Heart right ventricle (tissue), 16 donors: ENCODE results near the gene SERPINE3. TPM values are rescaled to one million over a fixed set of nuclear protein-coding genes. Genes with fewer than 3 reads are reported as not detected.

ENCODE experiments used
- ATAC-seq, 8 donors: fragments of 200-7000 bp; cut with Tn5 transposase; one replicate each; pipeline ENCODE4 v1.9.1; 2020; ENCODE audit warnings: mild to moderate bottlenecking in 8 of 8, moderate library complexity in 8 of 8, moderate number of reproducible peaks in 1 of 8
- DNase-seq, 2 donors: peaks; one replicate each; pipeline ENCODE4 v3.0.0-alpha.2; 2020
- H3K27ac ChIP-seq, 10 donors: fragments of 200-600 bp; sonication (generic) in 2 of 10; one replicate each; pipeline versions ENCODE4 v1.5.0 to v1.8.0; 2020 to 2022; ENCODE audit warnings: mild to moderate bottlenecking in 3 of 10
- H3K27me3 ChIP-seq, 7 donors: fragments of 200-600 bp; one replicate each; pipeline ENCODE4 v1.8.0; 2021 to 2022; ENCODE audit warnings: mild to moderate bottlenecking in 2 of 7
- H3K36me3 ChIP-seq, 9 donors: fragments of 200-600 bp; sonication (generic) in 1 of 9; one replicate each; pipeline versions ENCODE4 v1.5.0 to v1.8.0; 2020 to 2022; ENCODE audit warnings: mild to moderate bottlenecking in 2 of 9
- H3K4me1 ChIP-seq, 9 donors: fragments of 200-600 bp; sonication (generic) in 1 of 9; one replicate each; pipeline versions ENCODE4 v1.5.0 to v1.8.0; 2020 to 2022; ENCODE audit warnings: mild to moderate bottlenecking in 4 of 9
- H3K4me3 ChIP-seq, 10 donors: fragments of 200-600 bp; sonication (generic) in 2 of 10; one replicate each; pipeline versions ENCODE4 v1.5.0 to v1.8.0; 2020 to 2022; ENCODE audit warnings: mild to moderate bottlenecking in 7 of 10, moderate library complexity in 2 of 10
- H3K9me3 ChIP-seq, 11 donors: fragments of 200-600 bp in 10 of 11; sonication (generic) in 2 of 11; one replicate each; pipeline versions ENCODE4 v1.5.0 to v1.8.0; 2013 to 2022; ENCODE audit warnings: mild to moderate bottlenecking in 2 of 11, control low read depth in 1 of 11, moderate library complexity in 1 of 11
- CTCF ChIP-seq, 9 donors: fragments of 200-600 bp; sonication (generic) in 2 of 9; IDR thresholded peaks; one replicate each; pipeline versions ENCODE4 v1.5.0 to v1.8.0; 2021 to 2022; ENCODE audit warnings: antibody characterized with exemption in 9 of 9, mild to moderate bottlenecking in 5 of 9, moderate library complexity in 1 of 9
- WGBS, 2 donors: extraction: QIAGEN DNeasy Blood & Tissue Kit; methylation state at CpG; one replicate each; pipeline ENCODE4 v1.1.7; 2013; ENCODE audit warnings: inconsistent platforms in 1 of 2; 5-methylcytosine and 5-hydroxymethylcytosine counted together
- intact Hi-C, 10 donors: fragments of 100-400 bp; cut with DNase I; formaldehyde crosslinking; loops; one replicate each; pipeline versions ENCODE4 v1.11.1 to v1.14.2; 2022
- polyA plus RNA-seq, 2 donors: library from polyadenylated mRNA; stranded (reverse); fragments of 200-250 nt; gene quantifications; one replicate each; pipeline ENCODE4 v1.2.3, GENCODE V29; 2013
- total RNA-seq, 10 donors: library from RNA; stranded (reverse); fragmentation: NEBNext Ultra II Directional in 3 of 10; extraction: Animal tissue kit (Norgen Biotek cat#: 25700) in 3 of 10; gene quantifications; one replicate each; pipeline versions ENCODE4 v1.2.1 to v1.2.4, GENCODE V29; 2021 to 2023
- donor health status: Arrhythmogenic right ventricular cardiomyopathy.
- donor health status: ischemic (EF 13 %, LVEDD 7.1; RV severe dilation, severe dysfunction).
- donor health status: healthy with polysubstance abuse.
- donor health status: DM: no; HTN: yes; CAD: no.
- donor health status: DM: no; HTN: no; CAD: no.
- donor health status: ischemic (EF 25% LVEDD 6.9; RV normal size, moderate dysfunction).
- donor health status: ischemic (EF 25% LVEDD 5.7; RV mildly dilated, moderate dysfunction).
- donor health status: healthy.
- donor health status: DM: yes; HTN: yes; CAD: no.
- donor health status: Ischemic cardiomyopathy.
- donor health status: ischemic (EF 35%, LVEDD 5.7; RV mildly dilated, moderate dysfunction).
- donor health status: nonischemic (EF 11% LVEDD 7.7; RV severe dilation, severe dysfunction).
- donor health status: DM: yes; HTN: yes; CAD: no.
- donor health status: PGD.
- donor health status: ischemic (EF 29% LVEDD 5.4; RV normal size, mild dysfunction).
- donor health status: nonischemic (EF 23%, LVEDD 6.1; RV moderate dilation, normal function).

SERPINE3 gene
- total and polyA plus RNA-seq, 12 donors, result 0.01 TPM; not detected in 11

GRCh38 chr13:51326777-51327176, 12.7 kb upstream of the SERPINE3 start:
- Histone ChIP-seq H3K9me3 (no peaks in the 10 kb centered on the region), H3K4me1 (peaks cover 0 to 8% (median 0%) of the 10 kb centered on the region in 9 donors), H3K27ac (no peak overlapping the region), H3K27me3 (no peaks in the 10 kb centered on the region), H3K4me3 (no peak overlapping the region), H3K36me3 (no peaks in the 10 kb centered on the region)
- no peak for TF ChIP-seq CTCF (IDR thresholded peaks at IDR 0.05)
- ATAC-seq, result no peak
- intact Hi-C loops, result no loop called here
- no peak for DNase-seq
- WGBS, 2 donors, result 82 to 83% methylated on average over 2 of the region's 2 CpGs

GRCh38 chr13:51327961-51328360, 11.5 kb upstream of the SERPINE3 start:
- H3K27me3 ChIP-seq, result no peaks in the 10 kb centered on the region
- no peaks in the 10 kb centered on the region for H3K9me3 ChIP-seq
- no peaks in the 10 kb centered on the region for H3K36me3 ChIP-seq
- intact Hi-C loops, result no loop called here
- WGBS, 2 donors, result 97 to 98% methylated on average over 2 of the region's 2 CpGs
- peaks cover 0 to 8% (median 0%) of the 10 kb centered on the region in 9 donors for H3K4me1 ChIP-seq
- ATAC-seq (no peak), DNase-seq (no peak)
- H3K27ac ChIP-seq, result no peak overlapping the region
- TF ChIP-seq CTCF (IDR thresholded peaks at IDR 0.05), result no peak
- no peak overlapping the region for H3K4me3 ChIP-seq

GRCh38 chr13:51328488-51328887, 11.0 kb upstream of the SERPINE3 start:
- no peaks in the 10 kb centered on the region for H3K9me3 ChIP-seq
- DNase-seq (no peak), ATAC-seq (no peak)
- H3K4me1 ChIP-seq, result peaks cover 0 to 8% (median 0%) of the 10 kb centered on the region in 9 donors
- intact Hi-C loops, result no loop called here
- H3K36me3 ChIP-seq, result no peaks in the 10 kb centered on the region
- TF ChIP-seq CTCF (IDR thresholded peaks at IDR 0.05), result no peak
- H3K27ac ChIP-seq, result no peak overlapping the region
- no peaks in the 10 kb centered on the region for H3K27me3 ChIP-seq
- WGBS, 2 donors, result 75 to 80% methylated on average over 6 of the region's 6 CpGs
- H3K4me3 ChIP-seq, result no peak overlapping the region

GRCh38 chr13:51329606-51330005, 9.9 kb upstream of the SERPINE3 start:
- no peak for TF ChIP-seq CTCF (IDR thresholded peaks at IDR 0.05)
- 92% methylated on average over 3 of the region's 3 CpGs for WGBS, 2 donors
- ATAC-seq, result no peak
- intact Hi-C loops, result no loop called here
- no peaks in the 10 kb centered on the region for H3K36me3 ChIP-seq
- no peaks in the 10 kb centered on the region for H3K9me3 ChIP-seq
- H3K27ac ChIP-seq, result no peak overlapping the region
- no peak for DNase-seq
- peaks cover 0 to 8% (median 0%) of the 10 kb centered on the region in 9 donors for H3K4me1 ChIP-seq
- no peak overlapping the region for H3K4me3 ChIP-seq
- H3K27me3 ChIP-seq, result no peaks in the 10 kb centered on the region
